MG63 (cell line): ENCODE results near the gene RAPSN. TPM values are rescaled to one million over a fixed set of nuclear protein-coding genes. Genes with fewer than 3 reads are reported as not detected.

Experiments used
- DNase-seq: peaks from one replicate; pipeline ENCODE4 v3.0.0-alpha.2; 2020
- H3K27me3 ChIP-seq: fragments of 250-450 bp; sonication (Bioruptor Pico); 2 replicates; pipeline ENCODE4 v1.5.1; 2020; ENCODE audit warnings: mild to moderate bottlenecking, moderate library complexity
- H3K36me3 ChIP-seq: fragments of 250-450 bp; sonication (Bioruptor Pico); 2 replicates; pipeline ENCODE4 v1.5.1; 2020; ENCODE audit warnings: mild to moderate bottlenecking, moderate library complexity
- H3K4me3 ChIP-seq: fragments of 250-450 bp; sonication (Bioruptor Pico); 2 replicates; pipeline ENCODE4 v1.5.1; 2020; ENCODE audit warnings: mild to moderate bottlenecking, moderate library complexity
- H3K9me3 ChIP-seq: fragments of 250-450 bp; sonication (Bioruptor Pico); 2 replicates; pipeline ENCODE4 v1.5.1; 2020; ENCODE audit warnings: mild to moderate bottlenecking, moderate library complexity
- total RNA-seq: library from RNA; depleted of rRNA; stranded (reverse); fragments of >200 nt; shearing (Covaris generic); gene quantifications from 2 replicates; pipeline ENCODE4 v1.2.3, GENCODE V29; 2014; ENCODE audit warnings: low replicate concordance; rRNA removed

The RAPSN gene
- 0.16 TPM in 1 of 2 replicates, not detected in the other for total RNA-seq

- DNase-seq = no peak
- no peaks in the 10 kb centered on the region for H3K27me3 ChIP-seq
- no peak within 1 kb of the TSS for H3K4me3 ChIP-seq
- H3K9me3 ChIP-seq = 0 out of 2 replicates have a peak, but pooled peaks cover 2% of the 10 kb centered on the region
- peaks cover 5% of the 10 kb centered on the region; the same call in 1 of the 2 replicates for H3K36me3 ChIP-seq
Observed at GRCh38 chr11:47448566-47449427, at the start of gene RAPSN. TSS of gene RAPSN (minus strand) at chr11:47449136. CDS start at chr11:47448964, 172 bp downstream.

GRCh38 chr11:47498149-47498548 lies 49.2 kb upstream of the RAPSN start:
- peaks cover 64% of the 10 kb centered on the region for H3K36me3 ChIP-seq
- no peaks in the 10 kb centered on the region for H3K27me3 ChIP-seq
- H3K4me3 ChIP-seq = no peak overlapping the region
- no peaks in the 10 kb centered on the region for H3K9me3 ChIP-seq
- DNase-seq = no peak

- Histone ChIP-seq H3K9me3 (no peaks in the 10 kb centered on the region), H3K36me3 (peaks cover 65% of the 10 kb centered on the region), H3K27me3 (no peaks in the 10 kb centered on the region), H3K4me3 (no peak overlapping the region)
- DNase-seq = no peak
Observed at GRCh38 chr11:47496808-47497207, 47.9 kb upstream of the RAPSN start.

- Histone ChIP-seq H3K27me3 (no peaks in the 10 kb centered on the region), H3K9me3 (no peaks in the 10 kb centered on the region), H3K36me3 (peaks cover 66% of the 10 kb centered on the region), H3K4me3 (no peak overlapping the region)
- no peak for DNase-seq
Observed at GRCh38 chr11:47495856-47496217, 46.9 kb upstream of the RAPSN start.

GRCh38 chr11:47495011-47495855 lies 46.3 kb upstream of the RAPSN start:
- Histone ChIP-seq H3K27me3 (no peaks in the 10 kb centered on the region), H3K9me3 (no peaks in the 10 kb centered on the region), H3K36me3 (peaks cover 63% of the 10 kb centered on the region), H3K4me3 (no peak overlapping the region)
- no peak for DNase-seq

- DNase-seq = no peak
- Histone ChIP-seq H3K36me3 (peaks cover 65% of the 10 kb centered on the region), H3K4me3 (no peak overlapping the region), H3K27me3 (no peaks in the 10 kb centered on the region), H3K9me3 (no peaks in the 10 kb centered on the region)
Observed at GRCh38 chr11:47489395-47489755, 40.4 kb upstream of the RAPSN start.

- DNase-seq = no peak
- peaks cover 64% of the 10 kb centered on the region for H3K36me3 ChIP-seq
- no peaks in the 10 kb centered on the region for H3K9me3 ChIP-seq
- no peak overlapping the region for H3K4me3 ChIP-seq
- H3K27me3 ChIP-seq = no peaks in the 10 kb centered on the region
Observed at GRCh38 chr11:47488674-47489394, 39.9 kb upstream of the RAPSN start.

- Histone ChIP-seq H3K27me3 (no peaks in the 10 kb centered on the region), H3K4me3 (no peak overlapping the region), H3K36me3 (peaks cover 67% of the 10 kb centered on the region), H3K9me3 (no peaks in the 10 kb centered on the region)
- no peak for DNase-seq
Observed at GRCh38 chr11:47488111-47488510, 39.2 kb upstream of the RAPSN start.

GRCh38 chr11:47487421-47487820 lies 38.5 kb upstream of the RAPSN start:
- DNase-seq = no peak
- peaks cover 68% of the 10 kb centered on the region for H3K36me3 ChIP-seq
- no peaks in the 10 kb centered on the region for H3K9me3 ChIP-seq
- no peaks in the 10 kb centered on the region for H3K27me3 ChIP-seq
- no peak overlapping the region for H3K4me3 ChIP-seq

GRCh38 chr11:47485107-47485506 lies 36.2 kb upstream of the RAPSN start:
- Histone ChIP-seq H3K36me3 (peaks cover 79% of the 10 kb centered on the region), H3K9me3 (no peaks in the 10 kb centered on the region), H3K27me3 (no peaks in the 10 kb centered on the region), H3K4me3 (no peak overlapping the region)
- no peak for DNase-seq

GRCh38 chr11:47483457-47483856 lies 34.5 kb upstream of the RAPSN start:
- Histone ChIP-seq H3K27me3 (no peaks in the 10 kb centered on the region), H3K36me3 (peaks cover 80% of the 10 kb centered on the region), H3K9me3 (no peaks in the 10 kb centered on the region), H3K4me3 (no peak overlapping the region)
- DNase-seq = no peak

GRCh38 chr11:47480762-47481161 lies 31.8 kb upstream of the RAPSN start:
- H3K4me3 ChIP-seq = no peak overlapping the region
- H3K36me3 ChIP-seq = peaks cover 79% of the 10 kb centered on the region
- DNase-seq = no peak
- H3K27me3 ChIP-seq = no peaks in the 10 kb centered on the region
- H3K9me3 ChIP-seq = no peaks in the 10 kb centered on the region

GRCh38 chr11:47478651-47479329 lies 29.9 kb upstream of the RAPSN start:
- Histone ChIP-seq H3K4me3 (no peak overlapping the region), H3K9me3 (no peaks in the 10 kb centered on the region), H3K36me3 (peaks cover 81% of the 10 kb centered on the region), H3K27me3 (no peaks in the 10 kb centered on the region)
- DNase-seq = no peak

GRCh38 chr11:47477753-47478152 lies 28.8 kb upstream of the RAPSN start:
- no peaks in the 10 kb centered on the region for H3K9me3 ChIP-seq
- no peaks in the 10 kb centered on the region for H3K27me3 ChIP-seq
- no peak overlapping the region for H3K4me3 ChIP-seq
- no peak for DNase-seq
- peaks cover 81% of the 10 kb centered on the region for H3K36me3 ChIP-seq

GRCh38 chr11:47477323-47477722 lies 28.4 kb upstream of the RAPSN start:
- Histone ChIP-seq H3K27me3 (no peaks in the 10 kb centered on the region), H3K4me3 (no peak overlapping the region), H3K9me3 (no peaks in the 10 kb centered on the region), H3K36me3 (peaks cover 81% of the 10 kb centered on the region)
- DNase-seq = peak; percentile 44

GRCh38 chr11:47470671-47471070 lies 21.7 kb upstream of the RAPSN start:
- Histone ChIP-seq H3K36me3 (peaks cover 78% of the 10 kb centered on the region), H3K9me3 (no peaks in the 10 kb centered on the region), H3K27me3 (no peaks in the 10 kb centered on the region), H3K4me3 (no peak overlapping the region)
- no peak for DNase-seq
